Mesendoderm (in vitro differentiated cells): ENCODE data around the gene CEP57.

Experiments
- DNase-seq: peaks from one replicate; pipeline ENCODE4 v3.0.0; 2013
- H2AK5ac ChIP-seq: 2 replicates; pipeline ENCODE4 v1.6.1; 2013; ENCODE audit warnings: low read length, inconsistent platforms
- H2BK120ac ChIP-seq: 2 replicates; pipeline ENCODE4 v1.6.1; 2013; ENCODE audit warnings: low read depth, mild to moderate bottlenecking, low read length, moderate library complexity, mixed read lengths
- H2BK15ac ChIP-seq: replicated peaks from 2 replicates; pipeline ENCODE4 v1.6.1; 2013; ENCODE audit warnings: low read depth, mild to moderate bottlenecking, moderate library complexity
- H2BK5ac ChIP-seq: 2 replicates; pipeline ENCODE4 v1.6.1; 2013; ENCODE audit warnings: low read length, inconsistent platforms
- H3K18ac ChIP-seq: 2 replicates; pipeline ENCODE4 v1.6.1; 2013; ENCODE audit warnings: mild to moderate bottlenecking, low read length, mixed read lengths
- H3K23ac ChIP-seq: one replicate; pipeline ENCODE4 v1.6.1; 2013; ENCODE audit warnings: low read length
- H3K27ac ChIP-seq: 2 replicates; pipeline ENCODE4 v1.5.1; 2013; ENCODE audit warnings: low read depth, mild to moderate bottlenecking, inconsistent platforms, low read length, moderate library complexity
- H3K27me3 ChIP-seq: 2 replicates; pipeline ENCODE4 v1.6.1; 2013; ENCODE audit warnings: low read length, control low read depth, mild to moderate bottlenecking, inconsistent platforms; ENCODE audit not compliant: insufficient read depth, poor library complexity
- H3K36me3 ChIP-seq: 2 replicates; pipeline ENCODE4 v1.6.1; 2013; ENCODE audit warnings: low read length, inconsistent platforms; ENCODE audit not compliant: control insufficient read depth, insufficient read depth
- H3K4ac ChIP-seq: one replicate; pipeline ENCODE4 v1.6.1; 2013; ENCODE audit warnings: low read depth, mild to moderate bottlenecking, low read length, moderate library complexity
- H3K4me1 ChIP-seq: 2 replicates; pipeline ENCODE4 v1.6.1; 2013; ENCODE audit warnings: low read depth, low read length, inconsistent platforms; ENCODE audit not compliant: control insufficient read depth
- H3K4me2 ChIP-seq: 2 replicates; pipeline ENCODE4 v1.6.1; 2013; ENCODE audit warnings: low read length
- H3K4me3 ChIP-seq: 2 replicates; pipeline ENCODE4 v1.5.1; 2013; ENCODE audit warnings: mild to moderate bottlenecking, low read length
- H3K56ac ChIP-seq: one replicate; pipeline ENCODE4 v1.6.1; 2013; ENCODE audit warnings: low read length
- H3K79me1 ChIP-seq: 2 replicates; pipeline ENCODE4 v1.6.1; 2013; ENCODE audit warnings: low read length, inconsistent platforms
- H3K79me2 ChIP-seq: 2 replicates; pipeline ENCODE4 v1.6.1; 2013; ENCODE audit warnings: mild to moderate bottlenecking, low read length; ENCODE audit not compliant: control insufficient read depth, insufficient read depth
- H3K9ac ChIP-seq: 2 replicates; pipeline ENCODE4 v1.6.1; 2013; ENCODE audit warnings: low read length, inconsistent platforms
- H4K5ac ChIP-seq: one replicate; pipeline ENCODE4 v1.6.1; 2013; ENCODE audit warnings: low read length
- H4K8ac ChIP-seq: one replicate; pipeline ENCODE4 v1.6.1; 2013; ENCODE audit warnings: low read depth, mild to moderate bottlenecking, control low read depth, low read length, moderate library complexity
- WGBS: extraction: QIAGEN DNeasy Blood & Tissue Kit; methylation state at CpG from one replicate; pipeline ENCODE4 v1.1.7; 2013; ENCODE audit warnings: low lambda C conversion rate, missing lambda C conversion rate; ENCODE audit not compliant: insufficient coverage; ENCODE audit errors: extremely low coverage; 5-methylcytosine and 5-hydroxymethylcytosine counted together

Gene CEP57

DNA sequence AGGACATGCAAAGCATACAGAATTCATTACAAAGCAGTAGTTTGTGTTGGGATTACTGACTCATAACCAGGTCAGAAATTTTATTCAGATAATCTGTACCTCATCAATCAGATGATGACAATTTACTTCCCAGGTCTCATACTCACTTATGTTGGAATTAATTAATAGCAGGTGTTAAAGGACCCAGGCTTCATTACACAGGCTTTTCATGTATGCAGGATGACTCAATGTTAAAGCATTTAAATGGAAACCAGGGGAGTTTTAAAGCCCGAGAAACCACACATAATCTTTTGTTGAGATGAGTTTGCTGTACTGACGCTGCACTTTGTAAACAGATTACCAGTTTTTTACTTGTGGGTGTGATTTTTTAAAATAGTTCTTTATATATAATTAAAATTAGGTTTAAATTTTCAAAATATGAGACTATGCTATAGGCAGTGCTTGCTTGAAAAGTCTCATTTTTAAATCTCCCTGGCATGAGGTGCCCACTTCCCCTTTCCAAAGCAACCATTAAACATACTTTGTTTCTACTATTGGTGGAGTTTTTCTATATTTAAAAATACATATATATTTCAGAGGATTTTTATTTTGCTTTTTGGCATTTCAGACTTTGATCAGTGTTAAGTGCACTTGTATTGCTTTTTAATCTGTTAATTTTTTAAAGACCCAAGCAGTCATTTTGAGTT lies 41.0 kb downstream of the CEP57 start:
- Histone ChIP-seq H3K4me2 (no peak overlapping the region), H3K36me3 (peaks cover 4% of the 10 kb centered on the region), H4K8ac (no peak overlapping the region), H3K79me1 (no peaks in the 10 kb centered on the region), H3K27me3 (no peaks in the 10 kb centered on the region), H3K9ac (no peak overlapping the region), H2BK120ac (no peak overlapping the region), H3K18ac (no peak overlapping the region), H3K4me1 (no peaks in the 10 kb centered on the region), H2BK15ac (no peak overlapping the region), H3K4ac (no peak overlapping the region), H3K79me2 (no peaks in the 10 kb centered on the region), H4K5ac (no peak overlapping the region), H3K27ac (no peak overlapping the region), H3K56ac (no peak overlapping the region), H3K23ac (no peak overlapping the region), H3K4me3 (no peak overlapping the region), H2BK5ac (no peak overlapping the region), H2AK5ac (no peak overlapping the region)
- WGBS = no CpG with 5 or more reads among the region's 2 CpGs
- peak; percentile 31 for DNase-seq

DNA sequence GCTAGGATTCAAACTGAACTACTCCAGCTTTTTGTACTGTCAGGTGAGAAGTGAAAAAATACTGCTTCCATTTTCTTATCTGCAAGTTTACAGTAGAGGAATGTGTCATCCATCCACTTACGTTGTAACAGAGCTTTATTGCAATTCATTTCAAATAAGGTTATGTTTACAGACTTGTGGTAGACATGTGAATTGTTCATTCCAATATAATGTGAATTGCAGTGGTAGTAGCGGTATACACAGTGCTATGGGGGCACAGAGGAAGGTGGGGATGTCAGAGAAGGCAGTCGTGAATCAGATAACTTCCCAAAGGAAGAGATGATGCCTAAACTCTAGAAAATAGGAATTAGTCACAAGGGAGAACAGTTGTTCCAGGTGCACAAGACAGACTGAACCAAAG lies 42.5 kb downstream of the CEP57 start:
- no peak overlapping the region for H3K18ac ChIP-seq
- no peaks in the 10 kb centered on the region for H3K79me2 ChIP-seq
- peaks cover 3% of the 10 kb centered on the region for H3K36me3 ChIP-seq
- H2BK120ac ChIP-seq = no peak overlapping the region
- H3K56ac ChIP-seq = no peak overlapping the region
- no peaks in the 10 kb centered on the region for H3K27me3 ChIP-seq
- no peak overlapping the region for H3K23ac ChIP-seq
- no peak overlapping the region for H3K4ac ChIP-seq
- WGBS = no CpG with 5 or more reads among the region's 3 CpGs
- H4K8ac ChIP-seq = no peak overlapping the region
- H3K4me1 ChIP-seq = no peaks in the 10 kb centered on the region
- no peak overlapping the region for H3K9ac ChIP-seq
- H2BK5ac ChIP-seq = no peak overlapping the region
- H3K4me2 ChIP-seq = no peak overlapping the region
- DNase-seq = no peak
- no peaks in the 10 kb centered on the region for H3K79me1 ChIP-seq
- H4K5ac ChIP-seq = no peak overlapping the region
- H2BK15ac ChIP-seq = no peak overlapping the region
- no peak overlapping the region for H2AK5ac ChIP-seq
- H3K4me3 ChIP-seq = no peak overlapping the region
- H3K27ac ChIP-seq = no peak overlapping the region

DNA sequence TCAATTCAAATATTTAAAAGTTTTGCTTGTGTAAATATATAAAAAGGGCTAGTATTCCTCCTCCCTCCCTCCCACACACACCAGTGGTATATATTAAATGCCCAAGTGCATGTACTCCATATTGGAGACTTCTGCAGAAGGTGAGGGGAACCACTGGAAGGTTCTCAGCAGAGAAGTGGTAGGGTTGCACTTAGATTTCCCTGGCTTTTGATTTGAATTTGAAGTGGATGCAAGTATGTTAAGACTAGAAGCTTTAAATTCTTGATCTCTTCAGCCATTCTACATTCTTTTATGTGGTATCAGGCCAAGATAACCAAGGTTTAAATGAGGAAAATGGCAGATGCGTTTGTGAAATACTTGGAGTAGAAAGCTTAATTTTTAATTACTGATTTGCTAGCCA lies 43.1 kb downstream of the CEP57 start:
- no peak overlapping the region for H4K5ac ChIP-seq
- H2BK15ac ChIP-seq = no peak overlapping the region
- no peak overlapping the region for H3K27ac ChIP-seq
- H3K23ac ChIP-seq = no peak overlapping the region
- H2BK5ac ChIP-seq = no peak overlapping the region
- H2BK120ac ChIP-seq = no peak overlapping the region
- no CpG with 5 or more reads among the region's 1 CpG for WGBS
- H3K4me2 ChIP-seq = no peak overlapping the region
- H3K4me1 ChIP-seq = no peaks in the 10 kb centered on the region
- H3K9ac ChIP-seq = no peak overlapping the region
- H2AK5ac ChIP-seq = no peak overlapping the region
- no peak overlapping the region for H3K4ac ChIP-seq
- no peak overlapping the region for H3K4me3 ChIP-seq
- H4K8ac ChIP-seq = no peak overlapping the region
- H3K36me3 ChIP-seq = peaks cover 3% of the 10 kb centered on the region
- H3K27me3 ChIP-seq = no peaks in the 10 kb centered on the region
- no peak for DNase-seq
- no peak overlapping the region for H3K18ac ChIP-seq
- no peaks in the 10 kb centered on the region for H3K79me2 ChIP-seq
- no peaks in the 10 kb centered on the region for H3K79me1 ChIP-seq
- no peak overlapping the region for H3K56ac ChIP-seq

DNA sequence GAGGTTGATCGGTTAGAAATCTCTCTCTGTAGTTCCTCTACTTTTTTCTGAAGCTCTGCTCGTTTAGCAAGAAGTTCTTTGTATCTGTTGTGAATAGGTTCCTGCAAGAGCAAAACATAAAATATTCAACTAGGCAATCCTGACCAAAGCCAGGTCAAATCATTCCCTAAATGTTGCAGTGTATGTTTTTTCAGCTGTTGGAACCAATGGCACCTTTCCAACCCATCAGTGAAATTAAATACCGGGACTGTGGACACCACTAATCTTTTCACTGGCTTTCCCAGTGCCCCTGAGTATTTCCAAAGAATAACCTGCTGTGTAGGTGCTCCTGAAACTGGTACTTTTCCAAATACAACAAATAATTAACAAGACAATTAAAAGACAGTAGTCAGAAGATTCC lies 45.1 kb downstream of the CEP57 start:
- H2BK120ac ChIP-seq = no peak overlapping the region
- H2BK5ac ChIP-seq = no peak overlapping the region
- no peak overlapping the region for H3K9ac ChIP-seq
- H3K4me2 ChIP-seq = no peak overlapping the region
- H4K8ac ChIP-seq = no peak overlapping the region
- no peak overlapping the region for H2BK15ac ChIP-seq
- no peak overlapping the region for H2AK5ac ChIP-seq
- H4K5ac ChIP-seq = no peak overlapping the region
- no peak overlapping the region for H3K4me3 ChIP-seq
- no peaks in the 10 kb centered on the region for H3K4me1 ChIP-seq
- H3K27ac ChIP-seq = no peak overlapping the region
- no peaks in the 10 kb centered on the region for H3K27me3 ChIP-seq
- no peaks in the 10 kb centered on the region for H3K79me1 ChIP-seq
- peaks cover 3% of the 10 kb centered on the region for H3K36me3 ChIP-seq
- no peak overlapping the region for H3K18ac ChIP-seq
- H3K56ac ChIP-seq = no peak overlapping the region
- no peaks in the 10 kb centered on the region for H3K79me2 ChIP-seq
- no peak overlapping the region for H3K23ac ChIP-seq
- no peak overlapping the region for H3K4ac ChIP-seq
- DNase-seq = no peak
- no CpG with 5 or more reads among the region's 3 CpGs for WGBS

DNA sequence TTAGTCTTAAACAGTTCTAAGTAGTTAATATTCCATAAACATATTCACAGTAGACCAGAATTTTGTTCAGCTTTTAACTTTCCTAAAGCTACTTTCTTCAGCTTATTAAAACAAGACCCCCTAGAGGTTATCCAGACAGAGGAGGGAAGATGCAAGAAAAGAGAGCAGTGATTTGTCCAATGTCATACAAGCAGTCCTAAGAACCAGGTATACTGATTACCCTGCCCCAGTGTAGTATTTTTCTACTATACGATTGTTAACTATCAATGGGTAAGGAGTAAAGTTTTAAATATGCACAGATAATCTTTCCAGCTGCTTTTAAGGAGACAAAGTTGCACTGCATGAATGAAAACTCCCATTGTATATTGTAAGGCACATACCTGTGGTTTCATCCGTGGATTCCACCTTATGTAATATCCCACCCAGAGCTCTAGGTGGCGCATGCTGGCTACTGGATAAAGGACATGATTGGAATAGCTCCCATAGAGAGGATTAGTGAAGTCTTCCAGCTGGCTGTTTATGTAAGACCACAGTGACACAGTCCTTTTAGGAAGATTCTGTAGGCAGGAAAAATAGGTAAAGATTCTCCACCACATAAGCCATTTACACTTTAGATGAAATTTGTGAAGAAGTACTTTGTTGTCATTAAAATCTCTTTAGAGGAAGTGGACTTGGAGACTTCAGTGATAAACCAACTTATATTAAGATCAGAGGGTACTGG lies 45.6 kb downstream of the CEP57 start:
- Histone ChIP-seq H3K27me3 (no peaks in the 10 kb centered on the region), H3K4me3 (no peak overlapping the region), H3K23ac (no peak overlapping the region), H4K8ac (no peak overlapping the region), H2BK120ac (no peak overlapping the region), H3K4me1 (no peaks in the 10 kb centered on the region), H3K27ac (no peak overlapping the region), H2BK15ac (no peak overlapping the region), H3K18ac (no peak overlapping the region), H2AK5ac (no peak overlapping the region), H3K4ac (no peak overlapping the region), H2BK5ac (no peak overlapping the region), H3K56ac (no peak overlapping the region), H3K9ac (no peak overlapping the region), H3K36me3 (peaks cover 3% of the 10 kb centered on the region), H4K5ac (no peak overlapping the region), H3K4me2 (no peak overlapping the region), H3K79me2 (no peaks in the 10 kb centered on the region), H3K79me1 (no peaks in the 10 kb centered on the region)
- DNase-seq = peak; percentile 90
- no CpG with 5 or more reads among the region's 3 CpGs for WGBS
